Loucy (cell line): ENCODE measurements around the gene GEMIN4.

Source experiments
- CTCF ChIP-seq: fragments of 200-600 bp; sonication (generic); conservative IDR thresholded peaks from 2 replicates; pipeline ENCODE4 v1.5.1; 2014; ENCODE audit warnings: mild to moderate bottlenecking, antibody characterized with exemption, low read length
- EZH2phosphoT487 ChIP-seq: fragments of 200-600 bp; IDR thresholded peaks from 2 replicates; pipeline ENCODE4 v1.6.1; 2018; ENCODE audit warnings: antibody characterized with exemption, mild to moderate bottlenecking, moderate library complexity, borderline replicate concordance

DNA sequence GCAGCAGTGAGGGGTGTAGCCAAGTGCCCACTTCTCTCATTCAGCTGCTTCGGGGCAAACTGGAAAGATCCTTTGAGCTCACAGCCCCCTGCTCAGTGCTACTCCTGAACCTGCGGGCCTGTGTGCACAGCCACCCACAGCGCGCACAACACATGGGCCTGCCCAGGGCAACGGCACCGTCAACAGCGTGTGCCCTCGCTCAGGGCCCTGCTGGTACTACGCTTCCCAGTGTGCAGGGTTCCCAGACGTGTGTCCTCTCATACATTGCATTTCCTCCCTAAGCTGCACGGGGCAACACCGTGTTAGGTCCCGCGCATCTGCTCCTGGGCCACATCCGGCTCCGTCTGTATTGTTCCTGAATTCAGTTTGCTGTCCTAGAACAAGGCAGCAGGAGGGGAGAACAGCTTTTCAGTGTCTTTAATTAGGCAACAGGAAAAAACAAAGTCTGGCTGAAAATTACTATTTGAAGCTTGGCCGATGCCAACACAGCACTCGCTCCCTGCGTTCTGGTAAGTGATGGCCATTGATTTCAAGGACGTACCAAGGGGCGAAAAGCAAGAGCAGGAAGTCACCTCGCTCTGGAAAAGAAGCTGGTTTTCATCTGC is 45.3 kb upstream of the GEMIN4 start:
- TF ChIP-seq CTCF (no peak), EZH2phosphoT487 (no peak)
